ENCODE results near the gene ADAMTS2.

ADAMTS2 gene

DNA sequence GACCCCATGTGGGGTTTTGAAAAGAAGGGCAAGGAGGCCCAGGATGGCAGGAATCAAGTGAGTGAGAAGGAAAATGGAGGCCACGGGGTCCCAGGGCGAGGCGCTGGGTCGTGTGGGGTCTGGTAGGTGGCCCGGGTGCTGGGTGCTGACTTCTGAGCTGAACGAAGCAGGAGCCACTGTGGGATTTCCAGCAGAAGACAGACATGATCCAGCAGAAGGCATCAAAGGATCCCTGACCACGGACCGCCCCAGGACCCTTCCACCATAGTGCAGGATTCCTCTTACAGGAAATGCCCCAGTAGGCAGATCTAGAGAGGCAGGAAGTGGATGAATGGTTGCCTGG is 106.7 kb downstream of the ADAMTS2 start:
- H3K4me3 ChIP-seq (ENCODE audit: low read length), result no peak overlapping the region
- no peaks in the 10 kb centered on the region for H3K27me3 ChIP-seq (ENCODE audit: control insufficient read depth, insufficient read depth, low read length)
- H3K4me1 ChIP-seq (ENCODE audit: control insufficient read depth, low read depth, low read length), result peaks cover 7% of the 10 kb centered on the region
- H3K9ac ChIP-seq (ENCODE audit: low read length), result no peak overlapping the region
- no peak overlapping the region for H3K27ac ChIP-seq (ENCODE audit: low read length)
- H3K9me3 ChIP-seq (ENCODE audit: control insufficient read depth, low read depth, low read length), result no peaks in the 10 kb centered on the region
- H3K36me3 ChIP-seq (ENCODE audit: control insufficient read depth, low read depth, low read length), result no peaks in the 10 kb centered on the region

DNA sequence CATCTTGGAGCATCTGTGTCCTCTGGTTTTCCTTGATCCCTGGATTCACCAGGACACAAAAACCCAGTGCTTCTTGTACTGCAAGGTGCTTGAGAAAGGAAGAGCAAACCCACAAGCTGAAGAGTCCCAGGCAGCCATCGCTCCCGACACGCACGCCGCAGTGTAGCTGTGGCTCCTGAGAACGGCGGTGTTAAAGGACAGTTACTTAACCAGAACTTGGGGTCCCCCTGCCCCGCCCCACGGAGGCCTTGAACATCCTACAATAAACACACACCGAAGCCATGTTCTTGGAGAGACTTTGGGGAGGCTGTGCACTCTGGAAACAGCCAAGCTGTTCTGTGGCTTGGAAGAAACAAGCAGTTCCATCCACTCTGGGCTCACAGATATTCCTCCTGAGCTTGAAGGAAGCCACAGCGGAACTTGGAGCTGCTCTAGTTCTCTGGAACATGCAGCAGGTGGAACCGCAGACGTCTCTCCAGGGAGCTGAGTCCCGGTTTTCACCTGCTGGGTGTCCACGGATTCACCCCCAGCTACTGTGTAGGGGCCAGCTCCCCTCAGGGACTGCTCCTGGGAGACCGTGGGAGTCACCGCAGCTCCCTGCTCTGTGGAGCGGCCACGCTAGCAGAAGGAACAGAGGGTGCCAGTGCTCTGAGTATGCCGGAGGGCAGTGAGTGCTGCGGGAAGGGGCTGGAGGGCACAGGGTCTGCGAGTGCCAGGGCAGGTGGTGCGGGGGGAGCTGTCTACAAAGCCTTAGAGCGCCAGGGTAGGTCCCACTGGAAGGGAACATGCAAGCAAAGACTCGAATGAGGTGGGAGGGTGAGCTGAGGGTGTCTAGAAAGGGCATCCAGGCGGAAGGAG is 107.3 kb downstream of the ADAMTS2 start:
- Histone ChIP-seq H3K36me3 (ENCODE audit: control insufficient read depth, low read depth, low read length) (no peaks in the 10 kb centered on the region), H3K9me3 (ENCODE audit: control insufficient read depth, low read depth, low read length) (no peaks in the 10 kb centered on the region), H3K27ac (ENCODE audit: low read length) (no peak overlapping the region), H3K27me3 (ENCODE audit: control insufficient read depth, insufficient read depth, low read length) (no peaks in the 10 kb centered on the region), H3K9ac (ENCODE audit: low read length) (no peak overlapping the region), H3K4me3 (ENCODE audit: low read length) (no peak overlapping the region), H3K4me1 (ENCODE audit: control insufficient read depth, low read depth, low read length) (peaks cover 1% of the 10 kb centered on the region)

- Histone ChIP-seq H3K9me3 (ENCODE audit: control insufficient read depth, low read depth, low read length) (no peaks in the 10 kb centered on the region), H3K4me1 (ENCODE audit: control insufficient read depth, low read depth, low read length) (no peaks in the 10 kb centered on the region), H3K9ac (ENCODE audit: low read length) (no peak overlapping the region), H3K4me3 (ENCODE audit: low read length) (no peak overlapping the region), H3K36me3 (ENCODE audit: control insufficient read depth, low read depth, low read length) (no peaks in the 10 kb centered on the region), H3K27me3 (ENCODE audit: control insufficient read depth, insufficient read depth, low read length) (no peaks in the 10 kb centered on the region), H3K27ac (ENCODE audit: low read length) (no peak overlapping the region)
Observed at GRCh38 chr5:179235416-179236400, 109.6 kb downstream of the ADAMTS2 start.

DNA sequence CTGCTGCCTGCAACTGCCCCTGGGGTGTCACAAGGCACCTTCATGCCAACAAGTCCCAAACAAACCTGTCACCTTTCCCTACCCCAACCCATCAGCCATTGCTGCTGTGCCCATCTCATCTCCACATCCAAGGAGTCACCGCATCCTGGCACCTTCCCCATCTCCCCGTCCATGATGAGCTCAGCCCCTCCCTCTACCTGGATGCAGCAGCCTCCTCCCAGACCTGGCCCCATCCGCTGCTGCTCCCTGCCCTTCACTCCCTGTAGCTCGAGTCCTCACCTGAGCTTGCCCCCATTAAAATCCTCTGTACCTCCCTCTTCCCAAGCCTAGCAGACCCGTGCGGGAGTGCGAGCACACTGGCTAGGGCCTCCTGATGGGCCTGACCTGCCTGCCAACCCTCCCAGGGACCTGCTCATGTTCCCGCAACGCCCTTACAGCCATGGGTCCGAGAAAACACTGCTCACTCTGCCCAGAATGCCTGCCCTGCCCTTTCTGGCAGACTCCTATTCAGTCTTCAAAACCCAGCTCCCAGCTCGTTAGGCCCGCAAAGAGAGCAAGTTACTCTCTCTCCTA is 110.6 kb downstream of the ADAMTS2 start:
- no peaks in the 10 kb centered on the region for H3K9me3 ChIP-seq (ENCODE audit: control insufficient read depth, low read depth, low read length)
- no peak overlapping the region for H3K9ac ChIP-seq (ENCODE audit: low read length)
- H3K4me1 ChIP-seq (ENCODE audit: control insufficient read depth, low read depth, low read length), result peaks cover 3% of the 10 kb centered on the region
- H3K4me3 ChIP-seq (ENCODE audit: low read length), result no peak overlapping the region
- H3K27ac ChIP-seq (ENCODE audit: low read length), result no peak overlapping the region
- H3K36me3 ChIP-seq (ENCODE audit: control insufficient read depth, low read depth, low read length), result no peaks in the 10 kb centered on the region
- H3K27me3 ChIP-seq (ENCODE audit: control insufficient read depth, insufficient read depth, low read length), result no peaks in the 10 kb centered on the region

- Histone ChIP-seq H3K36me3 (ENCODE audit: control insufficient read depth, low read depth, low read length) (no peaks in the 10 kb centered on the region), H3K4me1 (ENCODE audit: control insufficient read depth, low read depth, low read length) (peaks cover 3% of the 10 kb centered on the region), H3K9me3 (ENCODE audit: control insufficient read depth, low read depth, low read length) (no peaks in the 10 kb centered on the region), H3K9ac (ENCODE audit: low read length) (no peak overlapping the region), H3K27ac (ENCODE audit: low read length) (no peak overlapping the region), H3K27me3 (ENCODE audit: control insufficient read depth, insufficient read depth, low read length) (no peaks in the 10 kb centered on the region), H3K4me3 (ENCODE audit: low read length) (no peak overlapping the region)
Observed at GRCh38 chr5:179233909-179234562, 111.2 kb downstream of the ADAMTS2 start.

DNA sequence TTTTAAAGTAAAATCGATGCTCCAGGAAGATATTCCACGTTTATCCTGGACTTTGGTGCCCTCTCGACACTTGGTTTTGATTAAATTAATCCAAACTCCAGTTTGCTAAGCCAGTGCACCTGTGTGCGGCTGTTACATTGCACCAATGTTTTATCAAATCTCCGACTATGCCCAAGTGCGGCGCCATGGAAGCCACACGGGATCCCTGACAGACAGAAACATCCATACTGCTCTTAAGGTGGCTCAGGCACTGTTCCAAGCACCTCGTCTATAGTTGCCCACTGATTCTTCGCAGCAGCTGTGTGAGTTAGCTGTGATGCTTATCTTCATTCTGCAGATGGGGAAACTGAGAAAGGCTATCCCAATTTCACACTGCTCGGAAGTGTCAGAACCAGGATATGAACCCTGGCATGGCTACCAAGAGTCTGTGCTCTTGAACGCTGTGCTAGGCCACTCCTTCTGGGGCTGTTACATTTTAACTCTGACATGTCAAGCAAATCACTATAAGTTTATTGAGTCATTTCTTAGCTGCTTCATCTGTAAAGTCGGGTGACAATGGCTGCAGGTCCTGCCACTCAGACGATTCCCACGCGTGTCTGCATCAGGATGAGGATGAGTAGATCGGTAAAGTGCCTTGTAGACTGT is 113.0 kb downstream of the ADAMTS2 start:
- Histone ChIP-seq H3K4me3 (ENCODE audit: low read length) (no peak overlapping the region), H3K36me3 (ENCODE audit: control insufficient read depth, low read depth, low read length) (no peaks in the 10 kb centered on the region), H3K27me3 (ENCODE audit: control insufficient read depth, insufficient read depth, low read length) (no peaks in the 10 kb centered on the region)

GRCh38 chr5:179231309-179231708 is 114.0 kb downstream of the ADAMTS2 start:
- H3K27me3 ChIP-seq (ENCODE audit: control insufficient read depth, insufficient read depth, low read length), result no peaks in the 10 kb centered on the region
- no peaks in the 10 kb centered on the region for H3K36me3 ChIP-seq (ENCODE audit: control insufficient read depth, low read depth, low read length)
- H3K4me3 ChIP-seq (ENCODE audit: low read length), result no peak overlapping the region
- H3K9ac ChIP-seq (ENCODE audit: low read length), result no peak overlapping the region
- H3K9me3 ChIP-seq (ENCODE audit: control insufficient read depth, low read depth, low read length), result no peaks in the 10 kb centered on the region
- H3K4me1 ChIP-seq (ENCODE audit: control insufficient read depth, low read depth, low read length), result peaks cover 14% of the 10 kb centered on the region
- H3K27ac ChIP-seq (ENCODE audit: low read length), result no peak overlapping the region

More for the DNA sequence above, 113.0 kb downstream of the ADAMTS2 start:
- Histone ChIP-seq H3K27ac (ENCODE audit: low read length) (no peak overlapping the region), H3K4me1 (ENCODE audit: control insufficient read depth, low read depth, low read length) (peaks cover 14% of the 10 kb centered on the region), H3K9ac (ENCODE audit: low read length) (no peak overlapping the region), H3K9me3 (ENCODE audit: control insufficient read depth, low read depth, low read length) (no peaks in the 10 kb centered on the region)

DNA sequence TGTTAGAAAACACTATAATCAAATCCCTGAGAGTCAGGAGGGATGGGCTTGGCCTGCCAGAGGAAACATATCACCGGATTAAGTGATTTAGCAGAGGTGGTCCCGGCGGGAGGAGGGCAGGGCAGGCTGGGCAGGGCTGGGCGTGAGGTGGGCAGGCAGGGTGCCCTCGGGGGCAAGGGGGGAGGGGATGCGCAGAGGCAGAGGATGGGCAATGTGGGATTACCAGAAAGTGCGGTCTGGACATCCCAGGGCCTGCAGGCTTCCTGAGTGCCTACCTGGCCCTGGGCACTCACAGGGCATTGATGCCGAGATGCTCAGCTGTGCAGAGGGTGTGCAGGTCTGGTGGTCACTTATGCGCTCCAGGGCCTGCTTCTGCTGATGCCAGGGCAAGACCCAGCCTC is 115.2 kb downstream of the ADAMTS2 start:
- H3K36me3 ChIP-seq (ENCODE audit: control insufficient read depth, low read depth, low read length), result no peaks in the 10 kb centered on the region
- peaks cover 14% of the 10 kb centered on the region for H3K4me1 ChIP-seq (ENCODE audit: control insufficient read depth, low read depth, low read length)
- no peak overlapping the region for H3K9ac ChIP-seq (ENCODE audit: low read length)
- no peaks in the 10 kb centered on the region for H3K9me3 ChIP-seq (ENCODE audit: control insufficient read depth, low read depth, low read length)
- H3K27me3 ChIP-seq (ENCODE audit: control insufficient read depth, insufficient read depth, low read length), result no peaks in the 10 kb centered on the region
- no peak overlapping the region for H3K4me3 ChIP-seq (ENCODE audit: low read length)
- H3K27ac ChIP-seq (ENCODE audit: low read length), result no peak overlapping the region

- H3K27me3 ChIP-seq (ENCODE audit: control insufficient read depth, insufficient read depth, low read length), result no peaks in the 10 kb centered on the region
- H3K9ac ChIP-seq (ENCODE audit: low read length), result no peak overlapping the region
- no peak overlapping the region for H3K4me3 ChIP-seq (ENCODE audit: low read length)
- H3K36me3 ChIP-seq (ENCODE audit: control insufficient read depth, low read depth, low read length), result no peaks in the 10 kb centered on the region
- H3K27ac ChIP-seq (ENCODE audit: low read length), result no peak overlapping the region
- peaks cover 14% of the 10 kb centered on the region for H3K4me1 ChIP-seq (ENCODE audit: control insufficient read depth, low read depth, low read length)
- H3K9me3 ChIP-seq (ENCODE audit: control insufficient read depth, low read depth, low read length), result peaks cover 2% of the 10 kb centered on the region
Observed at GRCh38 chr5:179229331-179229831, 115.9 kb downstream of the ADAMTS2 start.

GRCh38 chr5:179228341-179229121 is 116.7 kb downstream of the ADAMTS2 start:
- H3K36me3 ChIP-seq (ENCODE audit: control insufficient read depth, low read depth, low read length), result no peaks in the 10 kb centered on the region

More at GRCh38 chr5:179228341-179229121, 116.7 kb downstream of the ADAMTS2 start:
- peaks cover 14% of the 10 kb centered on the region for H3K4me1 ChIP-seq (ENCODE audit: control insufficient read depth, low read depth, low read length)
- H3K9ac ChIP-seq (ENCODE audit: low read length), result no peak overlapping the region
- H3K27ac ChIP-seq (ENCODE audit: low read length), result no peak overlapping the region
- no peaks in the 10 kb centered on the region for H3K27me3 ChIP-seq (ENCODE audit: control insufficient read depth, insufficient read depth, low read length)
- peaks cover 8% of the 10 kb centered on the region for H3K9me3 ChIP-seq (ENCODE audit: control insufficient read depth, low read depth, low read length)
- no peak overlapping the region for H3K4me3 ChIP-seq (ENCODE audit: low read length)

Measured in iPS-18a (cell line).